ENCODE data around the gene RPS27. TPM values are rescaled to one million over a fixed set of nuclear protein-coding genes. Genes with fewer than 3 reads are reported as not detected.

Gene RPS27
- total and polyA plus RNA-seq, 2 of the 13 experiments (the other 11 are each of a cell fraction or from before 2014, with no cell fraction given): 3,737 to 9,964 TPM

DNA sequence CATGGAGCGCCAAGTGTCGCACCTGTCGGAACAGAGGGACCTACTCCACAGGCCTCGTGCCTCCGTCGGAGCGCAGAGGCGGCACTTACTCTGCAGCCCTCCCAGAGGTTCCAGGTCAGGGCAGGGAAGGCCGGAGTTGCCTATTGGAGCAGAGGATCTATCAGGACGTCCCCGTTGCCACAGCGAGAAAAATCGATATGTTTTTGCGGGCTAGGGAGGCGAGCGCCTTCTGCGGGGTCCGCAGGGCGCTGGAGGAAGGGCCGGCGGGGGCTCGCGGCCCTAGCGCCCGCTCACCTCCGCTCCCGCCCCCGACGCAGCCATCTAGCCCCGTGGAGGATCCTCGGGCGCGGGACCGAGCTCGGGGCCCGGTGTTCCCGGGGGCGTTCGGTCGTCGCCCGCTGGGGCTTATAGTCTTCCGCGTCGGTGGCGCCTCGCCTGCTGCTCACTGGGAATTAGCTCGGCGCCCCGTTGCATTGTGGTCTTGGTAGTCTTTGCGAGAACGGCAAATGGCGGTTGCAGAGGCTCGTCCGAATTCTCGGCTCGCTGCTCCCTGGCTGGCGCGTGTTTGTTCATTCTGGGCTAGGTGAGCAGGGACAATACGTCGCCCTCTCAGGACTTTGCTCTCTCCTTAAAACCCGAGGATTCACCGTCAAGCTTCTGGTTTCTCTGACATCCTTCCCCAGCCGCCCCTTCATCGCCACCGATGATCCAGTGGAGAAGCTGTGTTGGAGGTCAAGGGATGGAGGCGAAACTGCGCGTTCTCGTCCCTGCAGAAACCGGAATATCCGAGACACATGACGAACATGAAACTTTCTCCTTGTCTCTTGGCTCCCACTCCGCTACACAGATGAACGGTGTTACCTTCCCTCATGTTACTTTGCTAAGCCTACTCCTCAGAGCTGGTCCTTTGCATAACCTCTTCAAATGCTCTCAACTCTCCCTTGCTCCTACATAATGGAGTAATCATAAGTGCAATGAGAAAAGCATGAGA is 13.0 kb upstream of the RPS27 start, which contains the start of gene JTB (continued):
- peak; percentile 60; the same call in 1 of the 2 replicates for TF ChIP-seq TBX2 (CRISPR knock-in tag; IDR thresholded peaks at IDR 0.05; ENCODE audit: borderline replicate concordance)
- no peak for TF ChIP-seq HHEX (CRISPR knock-in tag; IDR thresholded peaks at IDR 0.05)
- TF ChIP-seq MATR3 (CRISPR knock-in tag; IDR thresholded peaks at IDR 0.05): no peak
- TF ChIP-seq EHMT2 (IDR thresholded peaks at IDR 0.05; ENCODE audit: borderline replicate concordance, low read depth, low read length): no peak
- TF ChIP-seq ZNF329 (CRISPR knock-in tag; IDR thresholded peaks at IDR 0.05; ENCODE audit: low read depth): no peak
- peak; percentile 58; the same call in 1 of the 2 replicates for TF ChIP-seq ISL2 (CRISPR knock-in tag; IDR thresholded peaks at IDR 0.05)
- TF ChIP-seq BATF2 (CRISPR knock-in tag; IDR thresholded peaks at IDR 0.05): peak; percentile 73; the same call in 1 of the 2 replicates
- TF ChIP-seq TOE1 (CRISPR knock-in tag; IDR thresholded peaks at IDR 0.05): peak; percentile 49; the same call in 1 of the 2 replicates
- TF ChIP-seq, protein P1, sequence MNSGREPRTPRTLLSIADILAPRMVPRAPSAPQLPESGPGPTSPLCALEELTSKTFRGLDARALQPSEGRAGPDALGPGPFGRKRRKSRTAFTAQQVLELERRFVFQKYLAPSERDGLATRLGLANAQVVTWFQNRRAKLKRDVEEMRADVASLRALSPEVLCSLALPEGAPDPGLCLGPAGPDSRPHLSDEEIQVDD (CRISPR knock-in tag; IDR thresholded peaks at IDR 0.05; ENCODE audit: borderline replicate concordance): peak; percentile 80; the same call in 1 of the 2 replicates
- TF ChIP-seq NFE2L1 (CRISPR knock-in tag; IDR thresholded peaks at IDR 0.05; ENCODE audit: borderline replicate concordance): no peak
- TF ChIP-seq, protein P2, sequence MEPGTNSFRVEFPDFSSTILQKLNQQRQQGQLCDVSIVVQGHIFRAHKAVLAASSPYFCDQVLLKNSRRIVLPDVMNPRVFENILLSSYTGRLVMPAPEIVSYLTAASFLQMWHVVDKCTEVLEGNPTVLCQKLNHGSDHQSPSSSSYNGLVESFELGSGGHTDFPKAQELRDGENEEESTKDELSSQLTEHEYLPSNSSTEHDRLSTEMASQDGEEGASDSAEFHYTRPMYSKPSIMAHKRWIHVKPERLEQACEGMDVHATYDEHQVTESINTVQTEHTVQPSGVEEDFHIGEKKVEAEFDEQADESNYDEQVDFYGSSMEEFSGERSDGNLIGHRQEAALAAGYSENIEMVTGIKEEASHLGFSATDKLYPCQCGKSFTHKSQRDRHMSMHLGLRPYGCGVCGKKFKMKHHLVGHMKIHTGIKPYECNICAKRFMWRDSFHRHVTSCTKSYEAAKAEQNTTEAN (CRISPR knock-in tag; conservative IDR thresholded peaks at IDR 0.05): peak; percentile 64
- peak; percentile 77; the same call in 1 of the 2 replicates for TF ChIP-seq MTA1 (CRISPR knock-in tag; IDR thresholded peaks at IDR 0.05; ENCODE audit: borderline replicate concordance)
- TF ChIP-seq POLR2G (IDR thresholded peaks at IDR 0.05; ENCODE audit: low read depth, low read length): peak; percentile 94
- no peak for TF ChIP-seq ZNF136 (CRISPR knock-in tag; IDR thresholded peaks at IDR 0.05; ENCODE audit: low read depth)
- TF ChIP-seq EP300 (IDR thresholded peaks at IDR 0.05; ENCODE audit: low read depth in 2 of 2, low read length in 2 of 2): no peak
- no peak for TF ChIP-seq EP300 (CRISPR knock-in tag; IDR thresholded peaks at IDR 0.05; ENCODE audit: borderline replicate concordance)
- TF ChIP-seq PCBP2 (optimal IDR thresholded peaks at IDR 0.05; ENCODE audit: low read depth, low read length, poor library complexity, severe bottlenecking): no peak
- peak; percentile 85 for TF ChIP-seq PHF8 (CRISPR knock-in tag; IDR thresholded peaks at IDR 0.05)
- no peak for TF ChIP-seq SKIL (CRISPR knock-in tag; IDR thresholded peaks at IDR 0.05; ENCODE audit: borderline replicate concordance)
- TF ChIP-seq ELK4 (CRISPR knock-in tag; IDR thresholded peaks at IDR 0.05; ENCODE audit: borderline replicate concordance): no peak
- TF ChIP-seq MED1 (CRISPR knock-in tag; IDR thresholded peaks at IDR 0.05): no peak; the same call in 1 of the 2 replicates
- TF ChIP-seq ZNF550 (CRISPR knock-in tag; IDR thresholded peaks at IDR 0.05; ENCODE audit: borderline replicate concordance): no peak
- 0 out of 2 replicates have a peak, but pooled peaks have one; percentile 34 for TF ChIP-seq ZNF564 (CRISPR knock-in tag; IDR thresholded peaks at IDR 0.05)
